ENCODE data around the gene SPATA13. TPM values are rescaled to one million over a fixed set of nuclear protein-coding genes. Genes with fewer than 3 reads are reported as not detected.
A peak's percentile ranks its signal among the peaks of the same experiment; 100 is the strongest.

The SPATA13 gene
- total and polyA plus RNA-seq, 12 donors = 20.0 to 85.5 (median 31.0) TPM

- Histone ChIP-seq H3K4me1 (replicated peaks in 1 of 2) (peaks cover 35 to 42% of the 10 kb centered on the region in 2 donors), H3K4me3 (no peak overlapping the region), H3K9me3 (replicated peaks in 1 of 3) (no peaks in the 10 kb centered on the region), H3K36me3 (replicated peaks in 1 of 2) (no peaks in the 10 kb centered on the region), H3K27me3 (no peaks in the 10 kb centered on the region), H3K27ac (peak overlapping the region; percentile 40 to 78 (median 57))
- TF ChIP-seq POLR2A (IDR thresholded peaks at IDR 0.05) = no peak
- TF ChIP-seq CTCF (IDR thresholded peaks at IDR 0.05) = no peak
- WGBS, 4 donors = 20 to 33% (median 28%) methylated on average over 4 of the region's 4 CpGs
- intact Hi-C loops (cut with DNase I) = no loop called here
- peak in 2 of 7 donors; percentile 20 to 45 for DNase-seq
Observed at GRCh38 chr13:24263632-24264031, 103.1 kb downstream of the SPATA13 start.

- peak in 3 of 7 donors; percentile 19 to 53 (median 21) for DNase-seq
- 67 to 81% (median 75%) methylated on average over 7 to 8 of the region's 8 CpGs for WGBS, 4 donors
- intact Hi-C loops (cut with DNase I) = no loop called here
- Histone ChIP-seq H3K27ac (peak overlapping the region in 3 of 5 donors; percentile 57 to 78 (median 78)), H3K27me3 (no peaks in the 10 kb centered on the region), H3K36me3 (replicated peaks in 1 of 2) (no peaks in the 10 kb centered on the region), H3K4me3 (no peak overlapping the region), H3K4me1 (replicated peaks in 1 of 2) (peaks cover 36 to 44% of the 10 kb centered on the region in 2 donors), H3K9me3 (replicated peaks in 1 of 3) (no peaks in the 10 kb centered on the region)
- TF ChIP-seq POLR2A (IDR thresholded peaks at IDR 0.05) (no peak), CTCF (IDR thresholded peaks at IDR 0.05) (no peak)
Observed at GRCh38 chr13:24264976-24265375, 104.5 kb downstream of the SPATA13 start.

- peaks cover 41 to 49% of the 10 kb centered on the region in 2 donors for H3K4me1 ChIP-seq (replicated peaks in 1 of 2)
- intact Hi-C loops (cut with DNase I) = no loop called here
- peak in 2 of 7 donors; percentile 15 to 43 for DNase-seq
- TF ChIP-seq POLR2A (IDR thresholded peaks at IDR 0.05) (no peak), CTCF (IDR thresholded peaks at IDR 0.05) (no peak)
- H3K27me3 ChIP-seq = no peaks in the 10 kb centered on the region
- peak overlapping the region in 2 of 5 donors; percentile 78 for H3K27ac ChIP-seq
- H3K36me3 ChIP-seq (replicated peaks in 1 of 2) = no peaks in the 10 kb centered on the region
- no peak overlapping the region for H3K4me3 ChIP-seq
- WGBS, 4 donors = 91 to 100% (median 96%) methylated on average over 1 to 3 of the region's 3 CpGs
- H3K9me3 ChIP-seq (replicated peaks in 1 of 3) = no peaks in the 10 kb centered on the region
Observed at GRCh38 chr13:24265453-24265852, 104.9 kb downstream of the SPATA13 start.

- TF ChIP-seq POLR2A (IDR thresholded peaks at IDR 0.05) (no peak), CTCF (IDR thresholded peaks at IDR 0.05) (no peak)
- Histone ChIP-seq H3K27me3 (no peaks in the 10 kb centered on the region), H3K27ac (peak overlapping the region; percentile 15 to 81 (median 61)), H3K36me3 (replicated peaks in 1 of 2) (no peaks in the 10 kb centered on the region), H3K4me1 (replicated peaks in 1 of 2) (peaks cover 55 to 57% of the 10 kb centered on the region in 2 donors), H3K9me3 (replicated peaks in 1 of 3) (no peaks in the 10 kb centered on the region), H3K4me3 (peak overlapping the region in 2 of 4 donors; percentile 5 to 37)
- peak in 5 of 7 donors; percentile 36 to 63 (median 44) for DNase-seq
- 4 to 10% (median 9%) methylated on average over 3 of the region's 3 CpGs for WGBS, 4 donors
- intact Hi-C loops (cut with DNase I) = no loop called here
Observed at GRCh38 chr13:24267274-24267673, 106.8 kb downstream of the SPATA13 start.

Data from adrenal gland (tissue), 12 donors.